ENCODE results near the gene RNF151.

RNF151 gene

GRCh38 chr16:2008009-2008526 lies 41.4 kb downstream of the RNF151 start:
- Histone ChIP-seq H3K9ac (ENCODE audit: low read length) (peak overlapping the region; percentile 93), H4K91ac (ENCODE audit: low read length) (no peak overlapping the region), H3K36me3 (ENCODE audit: control insufficient read depth in 1 of 2, insufficient read depth in 2 of 2, low read depth in 1 of 2, low read length in 2 of 2) (peaks cover 4 to 43% of the 10 kb centered on the region in 2 experiments), H3K14ac (ENCODE audit: low read length in 2 of 2) (no peak overlapping the region), H3K79me1 (replicated peaks; ENCODE audit: low read length, poor library complexity, severe bottlenecking) (peaks cover 13% of the 10 kb centered on the region), H3K18ac (ENCODE audit: low read depth in 1 of 2, low read length in 2 of 2) (no peak overlapping the region), H2BK15ac (ENCODE audit: low read depth, poor library complexity, severe bottlenecking) (no peak overlapping the region), H4K8ac (ENCODE audit: low read length) (no peak overlapping the region), H2AFZ (ENCODE audit: low read depth, low read length) (no peak overlapping the region), H2BK120ac (ENCODE audit: low read depth, low read length) (no peak overlapping the region), H3K23ac (ENCODE audit: low read length in 2 of 2) (no peak overlapping the region), H2AK5ac (ENCODE audit: low read length, severe bottlenecking) (no peak overlapping the region), H3K4ac (ENCODE audit: low read depth in 1 of 2, low read length in 2 of 2) (no peak overlapping the region), H3K4me1 (ENCODE audit: control insufficient read depth, insufficient read depth, low read depth, low read length) (peaks cover 57% of the 10 kb centered on the region), H3K9me3 (ENCODE audit: control insufficient read depth, low read length) (no peaks in the 10 kb centered on the region), H3K27me3 (ENCODE audit: control insufficient read depth in 1 of 2, insufficient read depth in 1 of 2, low read length in 2 of 2) (no peaks in the 10 kb centered on the region), H3K4me2 (ENCODE audit: low read length, poor library complexity, severe bottlenecking) (peak overlapping the region; percentile 53), H2BK12ac (ENCODE audit: low read length in 2 of 2) (no peak overlapping the region), H3K4me3 (ENCODE audit: insufficient read depth in 1 of 2, low read depth in 1 of 2, low read length in 2 of 2) (peak overlapping the region in 1 of 2 experiments; percentile 91), H3K27ac (ENCODE audit: low read length, poor library complexity, severe bottlenecking) (no peak overlapping the region), H2BK5ac (ENCODE audit: low read depth, low read length, poor library complexity, severe bottlenecking) (no peak overlapping the region)
- no peak for DNase-seq
- WGBS: 80% methylated on average over 15 of the region's 15 CpGs

- no peak overlapping the region for H4K91ac ChIP-seq (ENCODE audit: low read length)
- no peak overlapping the region for H2BK15ac ChIP-seq (ENCODE audit: low read depth, poor library complexity, severe bottlenecking)
- H2AFZ ChIP-seq (ENCODE audit: low read depth, low read length): no peak overlapping the region
- no peak overlapping the region for H2BK5ac ChIP-seq (ENCODE audit: low read depth, low read length, poor library complexity, severe bottlenecking)
- peak; percentile 67 for DNase-seq
- H3K14ac ChIP-seq (ENCODE audit: low read length in 2 of 2): no peak overlapping the region
- no peaks in the 10 kb centered on the region for H3K9me3 ChIP-seq (ENCODE audit: control insufficient read depth, low read length)
- peaks cover 9% of the 10 kb centered on the region for H3K79me1 ChIP-seq (replicated peaks; ENCODE audit: low read length, poor library complexity, severe bottlenecking)
- H3K9ac ChIP-seq (ENCODE audit: low read length): peak overlapping the region; percentile 93
- 9% methylated on average over 23 of the region's 23 CpGs for WGBS
- H3K4me1 ChIP-seq (ENCODE audit: control insufficient read depth, insufficient read depth, low read depth, low read length): peaks cover 54% of the 10 kb centered on the region
- no peaks in the 10 kb centered on the region for H3K27me3 ChIP-seq (ENCODE audit: control insufficient read depth in 1 of 2, insufficient read depth in 1 of 2, low read length in 2 of 2)
- H2BK12ac ChIP-seq (ENCODE audit: low read length in 2 of 2): peak overlapping the region in 1 of 2 experiments; percentile 6
- H3K18ac ChIP-seq (ENCODE audit: low read depth in 1 of 2, low read length in 2 of 2): peak overlapping the region in 1 of 2 experiments; percentile 54
- peak overlapping the region; percentile 53 for H3K4me2 ChIP-seq (ENCODE audit: low read length, poor library complexity, severe bottlenecking)
- no peak overlapping the region for H2AK5ac ChIP-seq (ENCODE audit: low read length, severe bottlenecking)
- H3K23ac ChIP-seq (ENCODE audit: low read length in 2 of 2): peak overlapping the region in 1 of 2 experiments; percentile 16
- peak overlapping the region in 1 of 2 experiments; percentile 77 for H3K4ac ChIP-seq (ENCODE audit: low read depth in 1 of 2, low read length in 2 of 2)
- no peak overlapping the region for H2BK120ac ChIP-seq (ENCODE audit: low read depth, low read length)
- peak overlapping the region; percentile 88 to 91 for H3K4me3 ChIP-seq (ENCODE audit: insufficient read depth in 1 of 2, low read depth in 1 of 2, low read length in 2 of 2)
- H4K8ac ChIP-seq (ENCODE audit: low read length): no peak overlapping the region
- H3K36me3 ChIP-seq (ENCODE audit: control insufficient read depth in 1 of 2, insufficient read depth in 2 of 2, low read depth in 1 of 2, low read length in 2 of 2): peaks cover 0 to 37% of the 10 kb centered on the region in 2 experiments
- H3K27ac ChIP-seq (ENCODE audit: low read length, poor library complexity, severe bottlenecking): peak overlapping the region; percentile 20
Measured at GRCh38 chr16:2008631-2009163, 42.0 kb downstream of the RNF151 start.

GRCh38 chr16:2009164-2009711 lies 42.6 kb downstream of the RNF151 start:
- peak overlapping the region; percentile 38 to 77 for H3K4ac ChIP-seq (ENCODE audit: low read depth in 1 of 2, low read length in 2 of 2)
- WGBS: under 1% methylated on average over 52 of the region's 55 CpGs
- H4K91ac ChIP-seq (ENCODE audit: low read length): peak overlapping the region; percentile 87
- H3K4me1 ChIP-seq (ENCODE audit: control insufficient read depth, insufficient read depth, low read depth, low read length): peaks cover 48% of the 10 kb centered on the region
- H3K9me3 ChIP-seq (ENCODE audit: control insufficient read depth, low read length): no peaks in the 10 kb centered on the region
- peak overlapping the region; percentile 76 to 92 for H3K18ac ChIP-seq (ENCODE audit: low read depth in 1 of 2, low read length in 2 of 2)
- peak overlapping the region in 1 of 2 experiments; percentile 46 for H3K14ac ChIP-seq (ENCODE audit: low read length in 2 of 2)
- H2BK5ac ChIP-seq (ENCODE audit: low read depth, low read length, poor library complexity, severe bottlenecking): peak overlapping the region; percentile 76
- no peak for DNase-seq
- H3K27ac ChIP-seq (ENCODE audit: low read length, poor library complexity, severe bottlenecking): no peak overlapping the region
- H3K23ac ChIP-seq (ENCODE audit: low read length in 2 of 2): peak overlapping the region in 1 of 2 experiments; percentile 30
- no peak overlapping the region for H2BK12ac ChIP-seq (ENCODE audit: low read length in 2 of 2)
- H3K4me3 ChIP-seq (ENCODE audit: insufficient read depth in 1 of 2, low read depth in 1 of 2, low read length in 2 of 2): peak overlapping the region; percentile 88 to 91
- H3K79me1 ChIP-seq (replicated peaks; ENCODE audit: low read length, poor library complexity, severe bottlenecking): peaks cover 8% of the 10 kb centered on the region
- H4K8ac ChIP-seq (ENCODE audit: low read length): no peak overlapping the region
- H2AK5ac ChIP-seq (ENCODE audit: low read length, severe bottlenecking): no peak overlapping the region
- no peak overlapping the region for H2BK120ac ChIP-seq (ENCODE audit: low read depth, low read length)
- peak overlapping the region; percentile 93 for H3K9ac ChIP-seq (ENCODE audit: low read length)
- no peak overlapping the region for H2AFZ ChIP-seq (ENCODE audit: low read depth, low read length)
- H2BK15ac ChIP-seq (ENCODE audit: low read depth, poor library complexity, severe bottlenecking): peak overlapping the region; percentile 68
- H3K27me3 ChIP-seq (ENCODE audit: control insufficient read depth in 1 of 2, insufficient read depth in 1 of 2, low read length in 2 of 2): no peaks in the 10 kb centered on the region
- peaks cover 0 to 34% of the 10 kb centered on the region in 2 experiments for H3K36me3 ChIP-seq (ENCODE audit: control insufficient read depth in 1 of 2, insufficient read depth in 2 of 2, low read depth in 1 of 2, low read length in 2 of 2)
- peak overlapping the region; percentile 53 for H3K4me2 ChIP-seq (ENCODE audit: low read length, poor library complexity, severe bottlenecking)

- H3K14ac ChIP-seq (ENCODE audit: low read length in 2 of 2): peak within 1 kb of the TSS in 1 of 2 experiments; percentile 76
- peaks cover 41% of the 10 kb centered on the region for H3K4me1 ChIP-seq (ENCODE audit: control insufficient read depth, insufficient read depth, low read depth, low read length)
- peak within 1 kb of the TSS; percentile 67 for H2AK5ac ChIP-seq (ENCODE audit: low read length, severe bottlenecking)
- peak within 1 kb of the TSS in 1 of 2 experiments; percentile 30 for H3K23ac ChIP-seq (ENCODE audit: low read length in 2 of 2)
- peaks cover 0 to 27% of the 10 kb centered on the region in 2 experiments for H3K36me3 ChIP-seq (ENCODE audit: control insufficient read depth in 1 of 2, insufficient read depth in 2 of 2, low read depth in 1 of 2, low read length in 2 of 2)
- peak within 1 kb of the TSS; percentile 88 to 94 for H3K4me3 ChIP-seq (ENCODE audit: insufficient read depth in 1 of 2, low read depth in 1 of 2, low read length in 2 of 2)
- DNase-seq: peak; percentile 88
- H3K27me3 ChIP-seq (ENCODE audit: control insufficient read depth in 1 of 2, insufficient read depth in 1 of 2, low read length in 2 of 2): no peaks in the 10 kb centered on the region
- H2BK15ac ChIP-seq (ENCODE audit: low read depth, poor library complexity, severe bottlenecking): peak within 1 kb of the TSS; percentile 68
- peak within 1 kb of the TSS; percentile 92 to 93 for H3K18ac ChIP-seq (ENCODE audit: low read depth in 1 of 2, low read length in 2 of 2)
- peak within 1 kb of the TSS; percentile 98 for H4K8ac ChIP-seq (ENCODE audit: low read length)
- no peaks in the 10 kb centered on the region for H3K9me3 ChIP-seq (ENCODE audit: control insufficient read depth, low read length)
- peak within 1 kb of the TSS in 1 of 2 experiments; percentile 45 for H2BK12ac ChIP-seq (ENCODE audit: low read length in 2 of 2)
- H3K4ac ChIP-seq (ENCODE audit: low read depth in 1 of 2, low read length in 2 of 2): peak within 1 kb of the TSS; percentile 88 to 90
- peak within 1 kb of the TSS; percentile 58 for H3K4me2 ChIP-seq (ENCODE audit: low read length, poor library complexity, severe bottlenecking)
- H4K91ac ChIP-seq (ENCODE audit: low read length): peak within 1 kb of the TSS; percentile 87
- 5% methylated on average over 52 of the region's 52 CpGs for WGBS
- H3K27ac ChIP-seq (ENCODE audit: low read length, poor library complexity, severe bottlenecking): peak within 1 kb of the TSS; percentile 51
- H2BK120ac ChIP-seq (ENCODE audit: low read depth, low read length): peak within 1 kb of the TSS; percentile 27
- H3K79me1 ChIP-seq (replicated peaks; ENCODE audit: low read length, poor library complexity, severe bottlenecking): peaks cover 5% of the 10 kb centered on the region
- H2BK5ac ChIP-seq (ENCODE audit: low read depth, low read length, poor library complexity, severe bottlenecking): peak within 1 kb of the TSS; percentile 76
- H3K9ac ChIP-seq (ENCODE audit: low read length): peak within 1 kb of the TSS; percentile 99
- no peak within 1 kb of the TSS for H2AFZ ChIP-seq (ENCODE audit: low read depth, low read length)
Measured at GRCh38 chr16:2009791-2010510, 43.3 kb downstream of the RNF151 start, which contains the start of gene ZNF598. Gene ZNF598 (minus strand): TSS chr16:2009821.

Measured in mesenchymal stem cell (in vitro differentiated cells and primary cell).